Natural killer cell (primary cell): ENCODE measurements around the gene ULBP1. TPM values are rescaled to one million over a fixed set of nuclear protein-coding genes. Genes with fewer than 3 reads are reported as not detected.

Experiments used
- ATAC-seq, 3 donors: fragments of 150-1000 bp in 2 of 3; fragments of 200-7000 bp in 1 of 3; cut with Tn5 transposase; 1 replicate in 1 of 3; 2 replicates in 2 of 3; pipeline ENCODE4 v1.10.0; 2021; ENCODE audit warnings: mild to moderate bottlenecking in 2 of 3, moderate library complexity in 2 of 3
- DNase-seq, 2 donors: peaks; one replicate each; pipeline versions ENCODE4 v3.0.0 to v3.0.0-alpha.2; 2013 to 2021; ENCODE audit warnings: mixed read lengths in 1 of 2
- H3K27ac ChIP-seq: one replicate; pipeline ENCODE4 v1.5.1; 2013; ENCODE audit warnings: mild to moderate bottlenecking, low read length
- H3K27me3 ChIP-seq: one replicate; pipeline ENCODE4 v1.6.1; 2013; ENCODE audit warnings: low read length; ENCODE audit not compliant: control insufficient read depth, insufficient read depth
- H3K36me3 ChIP-seq: one replicate; pipeline ENCODE4 v1.6.1; 2013; ENCODE audit warnings: low read length; ENCODE audit not compliant: control insufficient read depth, insufficient read depth
- H3K4me1 ChIP-seq: one replicate; pipeline ENCODE4 v1.6.1; 2013; ENCODE audit warnings: low read length; ENCODE audit not compliant: control insufficient read depth, insufficient read depth
- H3K4me3 ChIP-seq: one replicate; pipeline ENCODE4 v1.5.1; 2013; ENCODE audit warnings: low read length
- H3K9me3 ChIP-seq: one replicate; pipeline ENCODE4 v1.6.1; 2013; ENCODE audit warnings: low read length; ENCODE audit not compliant: control insufficient read depth, insufficient read depth
- H3K27ac Mint-ChIP-seq, 2 donors: one replicate each; pipeline ENCODE4 v1.8.0; 2022; ENCODE audit warnings: mild to moderate bottlenecking in 2 of 2, mixed read lengths in 2 of 2, moderate library complexity in 1 of 2
- H3K27me3 Mint-ChIP-seq, 2 donors: one replicate each; pipeline ENCODE4 v1.8.0; 2022; ENCODE audit warnings: low read depth in 2 of 2, mixed read lengths in 2 of 2
- H3K36me3 Mint-ChIP-seq: one replicate; pipeline ENCODE4 v1.8.0; 2022; ENCODE audit warnings: mixed read lengths
- H3K4me1 Mint-ChIP-seq, 2 donors: one replicate each; pipeline ENCODE4 v1.8.0; 2022; ENCODE audit warnings: mixed read lengths in 2 of 2
- H3K4me3 Mint-ChIP-seq: one replicate; pipeline ENCODE4 v1.8.0; 2022; ENCODE audit warnings: mild to moderate bottlenecking, moderate library complexity, mixed read lengths
- H3K9me3 Mint-ChIP-seq, 2 donors: one replicate each; pipeline ENCODE4 v1.8.0; 2022; ENCODE audit warnings: mixed read lengths in 2 of 2
- CTCF ChIP-seq: fragments of 200-600 bp; IDR thresholded peaks from one replicate; pipeline ENCODE4 v1.8.0; 2022; ENCODE audit warnings: antibody characterized with exemption
- WGBS: methylation state at CpG from one replicate; pipeline ENCODE4 v1.1.7; 2013; ENCODE audit warnings: missing lambda C conversion rate; ENCODE audit not compliant: insufficient coverage; 5-methylcytosine and 5-hydroxymethylcytosine counted together
- intact Hi-C: fragments of 100-400 bp; cut with micrococcal nuclease; formaldehyde crosslinking; loops from one replicate; pipeline ENCODE4 v1.14.2; 2022
- total RNA-seq, 4 donors: library from RNA; stranded (reverse); fragments of 120-200 nt in 1 of 4; gene quantifications; one replicate each; pipeline versions ENCODE4 v1.2.3 to v1.2.4, GENCODE V29; 2013 to 2022

ULBP1 gene
- total RNA-seq, 3 donors from 2014 or later (not counting 1 experiment from before 2014, with no cell fraction given), result 0.18 to 0.23 TPM; not detected in 1

- H3K36me3 Mint-ChIP-seq, result peaks cover 7% of the 10 kb centered on the region
- peaks cover 20 to 31% of the 10 kb centered on the region in 2 donors for H3K4me1 Mint-ChIP-seq
- DNase-seq (no peak), ATAC-seq (no peak)
- H3K27me3 Mint-ChIP-seq, result peaks cover 74 to 75% of the 10 kb centered on the region in 2 donors
- peaks cover 29% of the 10 kb centered on the region for H3K4me1 ChIP-seq
- no peak for TF ChIP-seq CTCF
- no peak overlapping the region for H3K27ac ChIP-seq
- no peaks in the 10 kb centered on the region for H3K36me3 ChIP-seq
- no peak overlapping the region for H3K4me3 ChIP-seq
- H3K9me3 ChIP-seq, result peaks cover 11% of the 10 kb centered on the region
- no peak overlapping the region for H3K27ac Mint-ChIP-seq
- H3K27me3 ChIP-seq, result peaks cover 60% of the 10 kb centered on the region
- intact Hi-C loops, result no loop called here
- WGBS, result 36% methylated on average over 4 of the region's 4 CpGs
- H3K9me3 Mint-ChIP-seq, result peaks cover 0 to 5% of the 10 kb centered on the region in 2 donors
- H3K4me3 Mint-ChIP-seq, result peak overlapping the region; percentile 51
Measured at GRCh38 chr6:149991838-149992237, 28.1 kb downstream of the ULBP1 start.

GRCh38 chr6:149995235-149995750, 31.6 kb downstream of the ULBP1 start:
- no peak overlapping the region for H3K4me3 Mint-ChIP-seq
- DNase-seq (no peak), ATAC-seq (no peak)
- H3K9me3 Mint-ChIP-seq, result no peaks in the 10 kb centered on the region
- peaks cover 13 to 26% of the 10 kb centered on the region in 2 donors for H3K4me1 Mint-ChIP-seq
- no peaks in the 10 kb centered on the region for H3K36me3 ChIP-seq
- H3K4me3 ChIP-seq, result no peak overlapping the region
- H3K27ac Mint-ChIP-seq, result no peak overlapping the region
- intact Hi-C loops, result no loop called here
- no peak overlapping the region for H3K27ac ChIP-seq
- WGBS, result 85% methylated on average over 6 of the region's 6 CpGs
- H3K36me3 Mint-ChIP-seq, result no peaks in the 10 kb centered on the region
- peaks cover 28% of the 10 kb centered on the region for H3K27me3 ChIP-seq
- TF ChIP-seq CTCF, result no peak
- H3K27me3 Mint-ChIP-seq, result peaks cover 54 to 57% of the 10 kb centered on the region in 2 donors
- H3K4me1 ChIP-seq, result peaks cover 22% of the 10 kb centered on the region
- no peaks in the 10 kb centered on the region for H3K9me3 ChIP-seq

- Mint-ChIP-seq H3K36me3 (no peaks in the 10 kb centered on the region), H3K27ac (no peak overlapping the region), H3K27me3 (peaks cover 50% of the 10 kb centered on the region in 2 donors), H3K4me3 (no peak overlapping the region), H3K4me1 (peaks cover 13 to 26% of the 10 kb centered on the region in 2 donors), H3K9me3 (no peaks in the 10 kb centered on the region)
- H3K36me3 ChIP-seq, result no peaks in the 10 kb centered on the region
- no peak overlapping the region for H3K4me3 ChIP-seq
- ATAC-seq (no peak), DNase-seq (no peak)
- 67% methylated on average over 7 of the region's 7 CpGs for WGBS
- intact Hi-C loops, result no loop called here
- peaks cover 25% of the 10 kb centered on the region for H3K27me3 ChIP-seq
- TF ChIP-seq CTCF, result no peak
- peaks cover 22% of the 10 kb centered on the region for H3K4me1 ChIP-seq
- no peak overlapping the region for H3K27ac ChIP-seq
- H3K9me3 ChIP-seq, result no peaks in the 10 kb centered on the region
Measured at GRCh38 chr6:149995971-149996370, 32.2 kb downstream of the ULBP1 start.

- H3K4me1 ChIP-seq, result peaks cover 42% of the 10 kb centered on the region
- H3K9me3 ChIP-seq, result no peaks in the 10 kb centered on the region
- ATAC-seq (no peak), DNase-seq (no peak)
- H3K36me3 Mint-ChIP-seq, result no peaks in the 10 kb centered on the region
- no peaks in the 10 kb centered on the region for H3K36me3 ChIP-seq
- intact Hi-C loops, result loop anchor here (5.0 kb wide), 1 partner anchor 37 kb away; the partner anchor contains the start of gene ULBP1
- no peak overlapping the region for H3K27ac Mint-ChIP-seq
- H3K4me1 Mint-ChIP-seq, result peaks cover 25 to 42% of the 10 kb centered on the region in 2 donors
- H3K27me3 Mint-ChIP-seq, result peaks cover 17 to 22% of the 10 kb centered on the region in 2 donors
- 91% methylated on average over 2 of the region's 2 CpGs for WGBS
- no peak overlapping the region for H3K27ac ChIP-seq
- no peak overlapping the region for H3K4me3 Mint-ChIP-seq
- no peak for TF ChIP-seq CTCF
- H3K27me3 ChIP-seq, result peaks cover 9% of the 10 kb centered on the region
- H3K4me3 ChIP-seq, result no peak overlapping the region
- H3K9me3 Mint-ChIP-seq, result no peaks in the 10 kb centered on the region
Measured at GRCh38 chr6:149999636-150000035, 35.9 kb downstream of the ULBP1 start.
